NCI-H2081 (cell line): ENCODE measurements around the gene NYAP1.
"Not testable (repeated sequence)": the region's sequence is repeated elsewhere in the genome, so short reads cannot be mapped to it uniquely, and the experiment has no call there.

ENCODE experiments used
- DNase-seq, 2 experiments: peaks; one replicate each; lab custom pipeline; 2025; lab: John Stamatoyannopoulos, UW

Gene NYAP1

DNA sequence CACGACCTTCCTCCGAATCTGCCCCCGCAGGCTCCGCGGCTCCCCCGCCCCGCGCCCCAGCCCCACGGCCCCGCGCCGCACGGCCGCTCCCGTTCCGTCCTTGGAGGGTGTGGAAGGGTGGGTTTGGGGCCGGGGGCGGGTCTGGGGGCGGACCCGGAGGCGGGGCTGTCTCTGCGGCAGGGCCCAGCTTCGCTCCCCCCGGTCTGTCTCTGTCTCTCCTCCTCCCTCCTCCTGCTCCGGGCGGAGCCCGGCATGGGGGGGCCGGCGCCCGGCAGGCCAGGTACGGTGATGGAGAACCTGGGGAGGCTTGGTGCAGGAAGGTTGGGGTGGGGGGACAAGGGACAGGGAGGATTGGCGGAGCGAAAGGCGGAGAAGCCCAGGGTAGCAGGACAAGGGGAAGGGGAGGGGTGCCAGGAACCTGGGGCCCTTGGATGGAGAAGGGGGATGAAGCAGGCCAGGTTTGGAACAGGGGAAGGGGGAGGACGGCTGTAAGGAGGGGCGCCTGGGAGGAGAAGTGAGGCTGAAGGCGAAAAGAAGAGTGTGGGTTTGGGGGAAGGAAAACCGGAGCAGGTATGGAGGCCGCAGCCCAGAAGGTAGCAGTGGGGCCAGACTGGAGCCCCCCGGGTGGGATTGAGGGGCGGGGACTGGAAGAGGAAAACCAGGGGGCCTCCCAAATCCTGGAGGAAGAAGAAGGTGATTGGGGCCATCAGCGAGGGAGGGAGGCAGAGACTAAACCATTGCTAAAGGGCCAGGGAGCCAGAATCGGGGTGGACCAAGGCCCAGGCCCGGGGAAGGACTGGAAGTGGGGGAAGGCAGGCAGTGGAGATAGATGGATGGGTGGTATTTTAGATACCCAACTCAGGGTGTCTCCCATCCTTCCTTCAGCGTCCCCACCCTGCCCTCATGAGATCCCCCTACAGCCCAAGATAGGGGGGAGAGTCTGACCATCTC, at the start of gene NYAP1:
NYAP1 (plus strand) TSS at position 206 of the 951 bp plus-strand sequence. CDS start 1,385 bp downstream, outside the sequence.
- peak; percentile 65 to 72 for DNase-seq

DNA sequence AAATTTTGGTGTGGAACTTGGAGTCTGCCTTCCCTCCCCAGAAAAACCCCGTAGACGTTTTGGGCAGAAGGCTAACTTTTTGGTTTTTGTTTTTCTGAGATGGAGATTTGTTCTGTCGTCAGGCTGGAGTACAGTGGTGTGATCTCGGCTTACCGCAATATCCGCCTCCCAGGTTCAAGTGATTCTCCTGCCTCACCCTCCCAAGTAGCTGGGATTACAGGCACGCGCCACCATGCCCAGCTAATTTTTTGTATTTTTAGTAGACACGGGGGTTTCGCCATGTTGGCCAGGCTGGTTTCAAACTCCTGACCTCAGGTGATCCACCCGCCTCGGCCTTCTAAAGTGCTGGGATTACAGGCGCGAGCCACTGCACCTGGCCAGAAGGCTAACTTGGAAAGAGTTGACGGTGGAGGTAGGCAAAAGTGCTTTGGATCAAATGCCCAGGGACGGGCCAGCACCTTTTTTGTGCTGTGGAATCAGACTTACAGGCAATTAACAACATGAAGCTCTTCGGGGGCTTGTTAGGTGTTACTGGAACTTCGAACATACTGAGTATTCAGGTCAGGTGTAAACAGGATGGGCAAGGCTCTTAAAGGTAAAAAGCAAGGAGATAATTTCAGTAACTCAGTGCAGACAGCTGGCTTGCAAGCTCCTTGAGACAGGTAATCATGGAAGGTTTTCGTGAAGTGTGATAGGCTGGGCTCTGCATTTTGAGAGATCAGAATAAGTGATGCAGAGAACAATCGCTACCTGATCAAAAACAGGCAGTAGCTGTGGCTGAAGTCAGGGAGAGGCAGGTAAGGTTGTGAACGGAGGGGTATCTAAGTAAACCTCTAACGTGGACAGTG, 49.2 kb upstream of the NYAP1 start:
- DNase-seq, result no peak

- peak; percentile 14 to 64 for DNase-seq
These were observed 48.1 kb upstream of the NYAP1 start for GRCh38 chr7:100435401-100436304.

DNA sequence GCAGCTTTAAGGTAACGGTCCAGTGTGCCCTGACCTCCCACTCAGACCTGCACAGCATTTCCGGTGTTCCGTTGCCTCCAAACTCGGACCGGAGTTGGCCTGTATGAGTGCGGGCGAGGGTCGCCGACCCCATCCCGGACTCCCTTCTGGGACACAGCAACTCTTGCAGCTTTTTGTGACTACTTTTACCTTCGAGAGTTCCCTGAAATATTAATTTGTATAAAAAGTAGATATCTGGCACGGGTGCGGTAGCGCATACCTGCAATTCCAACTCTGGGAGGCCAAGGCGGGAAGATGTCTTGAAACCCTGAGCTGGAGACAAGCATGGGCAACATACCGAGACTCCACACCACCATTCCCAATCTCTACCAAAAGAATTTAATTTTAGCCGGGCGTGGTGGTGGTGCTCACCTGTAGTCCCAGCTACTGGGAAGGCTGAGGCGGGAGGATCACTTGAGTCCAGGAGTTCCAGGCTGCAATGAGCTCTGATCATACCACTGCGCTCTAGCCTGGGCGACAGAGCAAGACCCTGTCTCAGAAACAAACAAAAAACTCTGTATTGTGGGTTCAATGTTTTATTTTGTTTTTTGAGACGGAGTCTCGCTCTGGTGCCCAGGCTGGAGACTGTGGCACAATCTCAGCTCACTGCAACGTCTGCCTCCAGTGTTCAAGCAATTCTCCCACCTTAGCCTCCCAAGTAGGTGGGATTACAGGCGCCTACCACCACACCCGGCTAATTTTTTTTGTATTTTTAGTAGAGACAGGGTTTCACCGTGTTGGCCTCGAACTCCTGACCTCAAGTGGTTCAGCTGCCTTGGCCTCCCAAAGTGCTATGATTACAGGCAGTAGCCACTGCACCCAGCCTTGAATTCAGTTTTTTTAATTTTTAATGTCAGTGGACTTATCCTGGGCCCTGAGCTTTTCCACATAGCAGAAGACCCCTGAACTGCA, 46.3 kb upstream of the NYAP1 start:
- DNase-seq, result no peak

DNA sequence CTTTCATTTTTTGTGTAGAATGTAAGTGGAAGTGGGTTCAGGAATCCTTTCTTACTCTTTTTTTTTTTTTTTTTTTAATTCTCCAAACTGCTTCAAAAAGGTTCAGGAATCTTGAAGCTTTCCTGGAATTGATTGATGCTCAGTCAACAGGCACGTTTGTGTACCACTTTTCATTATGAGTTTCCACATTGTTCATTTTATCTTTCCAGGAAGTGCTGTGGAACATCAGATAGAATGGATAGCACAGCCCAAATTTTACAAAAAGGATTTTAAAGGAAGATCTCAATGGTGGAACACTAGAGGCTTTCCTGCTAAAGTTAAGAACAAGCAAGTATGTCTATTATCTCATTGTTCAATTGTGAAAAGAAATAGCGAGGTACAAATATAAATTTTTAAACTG, 45.6 kb upstream of the NYAP1 start:
- no peak for DNase-seq

GRCh38 chr7:100438731-100439130, 45.0 kb upstream of the NYAP1 start:
- not testable (repeated sequence) for DNase-seq

DNA sequence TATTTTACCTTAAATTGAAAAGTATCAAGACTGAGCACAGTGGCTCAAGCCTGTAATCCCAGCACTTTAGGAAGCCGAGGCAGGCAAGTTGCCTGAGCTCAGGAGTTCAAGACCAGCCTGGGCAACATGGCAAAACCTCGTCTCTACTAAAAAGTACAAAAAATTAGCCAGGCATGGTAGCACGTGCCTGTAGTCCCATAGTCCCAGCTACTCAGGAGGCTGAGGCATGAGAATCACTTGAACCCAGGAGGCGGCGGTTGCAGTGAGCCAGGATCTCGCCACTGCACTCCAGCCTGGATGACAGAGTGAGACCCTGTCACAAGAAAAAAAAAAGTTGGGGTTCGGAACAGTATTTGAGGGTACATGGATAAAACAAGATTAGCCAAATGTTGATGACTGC, 44.5 kb upstream of the NYAP1 start:
- DNase-seq, result not testable (repeated sequence)

- DNase-seq, result no peak
These were observed 41.8 kb upstream of the NYAP1 start for GRCh38 chr7:100441641-100442535.

DNA sequence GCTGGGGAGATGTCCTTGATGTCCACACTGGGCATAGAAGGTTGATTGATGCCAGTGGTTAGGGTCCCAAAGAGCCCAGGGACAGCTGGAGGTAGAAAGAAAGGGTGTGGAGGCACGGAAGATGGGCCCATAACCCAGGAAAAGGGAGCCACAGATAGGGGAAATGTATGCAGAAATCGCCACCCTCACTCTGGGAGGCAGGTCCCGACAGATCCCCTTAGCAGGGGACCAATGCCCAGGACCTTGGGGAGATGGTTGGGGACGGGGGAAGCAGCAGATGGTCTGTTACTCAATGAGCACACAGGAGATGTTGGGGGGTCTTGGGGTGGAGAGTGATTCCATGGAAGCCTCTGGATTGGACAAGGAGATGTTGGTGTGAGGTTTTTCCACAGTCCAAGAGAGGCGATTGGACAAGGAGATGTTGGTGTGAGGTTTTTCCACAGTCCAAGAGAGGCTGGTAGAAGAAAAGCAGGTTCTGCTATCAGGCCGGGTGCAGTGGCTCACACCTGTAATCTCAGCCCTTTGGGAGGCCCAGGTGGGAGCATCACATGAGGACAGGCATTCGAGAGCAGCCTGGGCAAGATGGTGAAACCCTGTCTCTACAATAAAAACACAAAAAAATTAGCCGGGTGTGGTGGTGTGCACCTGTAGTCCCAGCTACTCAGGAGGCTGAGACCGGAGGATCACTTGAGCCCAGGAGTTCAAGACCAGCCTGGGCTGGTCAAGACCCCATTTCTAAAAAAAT, 40.5 kb upstream of the NYAP1 start:
- DNase-seq, result no peak

DNA sequence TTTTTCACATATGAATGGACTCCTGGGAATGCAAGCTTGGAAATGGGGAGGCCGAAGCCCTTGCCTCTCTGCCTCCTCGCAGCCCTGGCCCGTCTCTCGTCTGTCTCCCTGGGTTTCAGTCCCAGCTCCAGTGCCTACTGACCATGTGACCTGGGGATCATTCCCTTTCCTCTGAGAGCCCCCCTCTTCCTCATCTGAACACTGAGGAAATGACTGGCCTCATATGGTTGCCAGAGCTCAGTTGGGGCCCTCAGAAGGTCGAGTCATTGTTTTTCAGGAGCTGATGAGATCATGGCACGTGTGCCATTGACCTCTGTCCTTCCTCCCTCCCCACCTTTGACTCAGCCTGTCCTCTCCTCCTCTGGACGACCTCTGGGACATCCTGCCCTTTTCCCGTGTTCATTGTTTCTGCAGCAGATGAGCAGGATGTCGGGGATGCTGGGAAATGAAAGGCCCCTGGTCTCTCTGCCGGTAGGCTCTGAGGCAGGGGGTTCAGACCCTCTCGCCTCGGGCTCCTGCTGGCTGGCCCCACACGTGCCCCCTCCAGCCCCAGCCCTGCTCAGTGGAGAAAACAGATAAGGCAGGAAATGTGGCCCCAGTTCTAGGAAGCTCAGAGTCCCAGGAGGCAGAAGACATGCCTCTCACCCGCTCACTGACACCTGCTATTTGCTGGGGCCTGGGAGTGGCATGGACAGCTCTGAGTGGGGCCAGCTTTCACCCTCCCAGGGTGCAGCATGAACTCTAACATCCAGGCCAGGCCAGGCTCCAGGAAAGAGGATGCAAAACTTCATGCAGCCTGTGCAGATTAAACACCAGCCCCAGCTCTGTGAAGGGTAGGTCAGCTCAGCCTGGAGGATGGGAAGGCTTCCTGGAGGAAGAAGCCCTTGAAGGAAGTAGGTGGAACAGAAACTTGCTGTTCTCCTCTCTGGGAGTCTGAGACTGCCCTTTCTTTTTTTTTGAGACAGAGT, 39.1 kb upstream of the NYAP1 start:
- no peak for DNase-seq

DNA sequence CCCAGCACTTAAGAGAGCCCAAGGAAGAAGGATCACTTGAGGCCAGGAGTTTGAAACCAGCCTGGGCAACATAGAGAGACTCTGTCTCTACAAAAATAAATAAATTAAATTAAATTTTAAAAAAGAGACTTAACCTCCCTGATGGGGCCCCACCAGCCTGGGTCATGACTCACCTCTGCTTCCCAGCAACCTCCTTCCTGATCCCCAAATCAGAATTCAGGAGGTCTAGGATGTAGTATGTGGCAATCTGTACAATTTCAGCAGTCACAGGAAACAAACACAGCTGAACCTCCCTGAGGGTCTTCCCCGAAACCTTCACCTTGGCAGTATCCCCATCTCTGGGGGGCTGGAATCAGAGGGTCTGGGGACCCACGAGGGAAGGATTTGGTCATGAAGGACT, 37.7 kb upstream of the NYAP1 start:
- DNase-seq, result no peak

GRCh38 chr7:100447363-100447762, 36.4 kb upstream of the NYAP1 start:
- DNase-seq, result not testable (repeated sequence)

DNA sequence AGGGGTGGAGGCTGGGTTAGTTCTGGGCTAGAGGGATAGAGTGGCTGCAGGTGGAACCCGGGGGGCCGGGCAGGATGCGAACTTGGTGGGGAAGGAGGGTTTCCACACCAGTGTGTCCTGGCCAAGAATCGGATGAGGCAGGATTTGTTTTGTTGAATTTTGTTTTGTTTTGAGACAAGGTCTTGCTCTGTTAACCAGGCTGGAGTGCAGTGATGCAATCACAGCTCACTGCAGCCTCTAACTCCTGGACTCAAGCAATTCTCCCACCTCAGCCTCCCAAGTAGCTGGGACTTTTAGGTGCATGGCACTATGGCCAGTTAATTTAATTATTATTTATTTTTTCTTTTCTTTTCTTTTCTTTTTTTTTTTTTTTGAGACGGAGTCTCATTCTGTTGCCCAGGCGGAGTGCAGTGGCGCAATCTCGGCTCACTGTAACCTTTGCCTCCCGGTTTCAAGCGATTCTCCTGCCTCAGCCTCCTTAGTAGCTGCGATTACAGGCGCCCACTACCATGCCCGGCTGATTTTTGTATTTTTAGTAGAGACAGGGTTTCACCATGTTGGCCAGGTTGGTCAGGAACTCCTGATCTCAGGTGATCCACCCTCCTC, 34.4 kb upstream of the NYAP1 start:
- no peak for DNase-seq

GRCh38 chr7:100452513-100452912, 31.2 kb upstream of the NYAP1 start:
- no peak for DNase-seq

- DNase-seq, result not testable (repeated sequence)
These were observed 29.9 kb upstream of the NYAP1 start for GRCh38 chr7:100453854-100454253.

- DNase-seq, result no peak
These were observed 28.5 kb upstream of the NYAP1 start for GRCh38 chr7:100455206-100455605.

GRCh38 chr7:100456562-100456961, 27.2 kb upstream of the NYAP1 start:
- no peak for DNase-seq
